Hepatocyte (in vitro differentiated cells): ENCODE measurements around the gene BMP6.

Experiments used
- CTCF ChIP-seq: fragments of 200-600 bp; sonication (generic); IDR thresholded peaks from 2 replicates; pipeline ENCODE4 v1.5.1; 2016; ENCODE audit warnings: antibody characterized with exemption, mild to moderate bottlenecking; ENCODE audit not compliant: poor library complexity
- EZH2 ChIP-seq: fragments of 200-600 bp; sonication (generic); IDR thresholded peaks from 2 replicates; pipeline ENCODE4 v1.6.1; 2016; ENCODE audit warnings: antibody characterized with exemption, mild to moderate bottlenecking, borderline replicate concordance

GRCh38 chr6:7784706-7785105, 58.8 kb downstream of the BMP6 start:
- TF ChIP-seq CTCF (no peak), EZH2 (no peak)
